Left lobe of liver (tissue), 2 donors: ENCODE results near the gene HLF. TPM values are rescaled to one million over a fixed set of nuclear protein-coding genes. Genes with fewer than 3 reads are reported as not detected.

Source experiments
- ATAC-seq: fragments of 200-7000 bp; cut with Tn5 transposase; one replicate; pipeline ENCODE4 v1.9.1; 2020; ENCODE audit warnings: mild to moderate bottlenecking, moderate library complexity
- DNase-seq: peaks from one replicate; pipeline ENCODE4 v3.0.0-alpha.2; 2020; ENCODE audit warnings: low spot score
- total RNA-seq: library from RNA; stranded (reverse); gene quantifications from one replicate; pipeline ENCODE4 v1.2.1, GENCODE V29; 2021
- donor health status: DM: no; HTN: no; CAD: no; lungs with moderate emphysema.
- donor health status: DM: no; HTN: yes; CAD: no.

Gene HLF
- total RNA-seq, 1 donor from 2014 or later: 65.8 TPM

- no peak for DNase-seq
- no peak for ATAC-seq
Measured at GRCh38 chr17:55345132-55345531, 80.4 kb downstream of the HLF start.

- ATAC-seq: no peak
- no peak for DNase-seq
Measured at GRCh38 chr17:55346658-55347057, 81.9 kb downstream of the HLF start.

- no peak for ATAC-seq
- no peak for DNase-seq
Measured at GRCh38 chr17:55347341-55347740, 82.6 kb downstream of the HLF start.

GRCh38 chr17:55348749-55349354 lies 84.1 kb downstream of the HLF start:
- DNase-seq (peak; percentile 57), ATAC-seq (peak; percentile 98)

- ATAC-seq (no peak), DNase-seq (no peak)
Measured at GRCh38 chr17:55350825-55351205, 86.1 kb downstream of the HLF start.

- peak; percentile 39 for ATAC-seq
Measured at GRCh38 chr17:55351226-55351625, 86.5 kb downstream of the HLF start.

GRCh38 chr17:55354010-55354409 lies 89.2 kb downstream of the HLF start:
- ATAC-seq (no peak), DNase-seq (no peak)

More at GRCh38 chr17:55351226-55351625, 86.5 kb downstream of the HLF start:
- no peak for DNase-seq

- no peak for ATAC-seq
- DNase-seq: no peak
Measured at GRCh38 chr17:55354941-55355340, 90.2 kb downstream of the HLF start.

- peak; percentile 74 for DNase-seq
- peak; percentile 99 for ATAC-seq
Measured at GRCh38 chr17:55356434-55357328, 91.9 kb downstream of the HLF start.

GRCh38 chr17:55360971-55361370 lies 96.2 kb downstream of the HLF start:
- DNase-seq (no peak), ATAC-seq (no peak)

GRCh38 chr17:55363033-55363432 lies 98.3 kb downstream of the HLF start:
- ATAC-seq: no peak
- no peak for DNase-seq

GRCh38 chr17:55366020-55366481 lies 101.3 kb downstream of the HLF start:
- ATAC-seq: no peak
- no peak for DNase-seq

GRCh38 chr17:55368706-55369105 lies 103.9 kb downstream of the HLF start:
- DNase-seq (no peak), ATAC-seq (no peak)

Other genes starting within 250 kb of the HLF start
- gene MMD, start 156.9 kb downstream of the HLF start, total RNA-seq: 4.3 TPM
- gene SMIM36, start 246.5 kb downstream of the HLF start, total RNA-seq: not detected